Upper lobe of left lung (tissue), 4 donors: ENCODE results near the gene CAMK4.

Experiments used
- CTCF ChIP-seq, 6 experiments: fragments of 450-650 bp in 4 of 6; fragments of 200-600 bp in 2 of 6; sonication (generic) in 2 of 6; IDR thresholded peaks; one replicate each; pipeline ENCODE4 v1.5.1; 2016 to 2019; ENCODE audit warnings: antibody characterized with exemption in 6 of 6
- EP300 ChIP-seq, 4 donors: sonication (generic); formaldehyde crosslinking; IDR thresholded peaks; one replicate each; pipeline ENCODE4 v1.5.1; 2017; ENCODE audit warnings: antibody characterized with exemption in 4 of 4, control low read depth in 2 of 4
- POLR2A ChIP-seq, 4 donors: fragments of 450-650 bp; IDR thresholded peaks; one replicate each; pipeline ENCODE4 v1.5.1; 2016 to 2017; ENCODE audit warnings: antibody characterized with exemption in 4 of 4, mild to moderate bottlenecking in 2 of 4
- POLR2AphosphoS5 ChIP-seq, 2 donors: sonication (generic); formaldehyde crosslinking; IDR thresholded peaks; one replicate each; pipeline ENCODE4 v1.5.1; 2017; ENCODE audit warnings: antibody characterized with exemption in 2 of 2

GRCh38 chr5:111221139-111221538 lies 3.0 kb upstream of the CAMK4 start:
- TF ChIP-seq CTCF (IDR thresholded peaks at IDR 0.05) (no peak), EP300 (IDR thresholded peaks at IDR 0.05) (no peak), POLR2AphosphoS5 (IDR thresholded peaks at IDR 0.05) (no peak), POLR2A (IDR thresholded peaks at IDR 0.05) (no peak)
